ENCODE measurements around the gene SFSWAP. TPM values are rescaled to one million over a fixed set of nuclear protein-coding genes. Genes with fewer than 3 reads are reported as not detected.

Gene SFSWAP
- total RNA-seq, 1 experiment from 2014 or later = 30.1 TPM

- DNase-seq (ENCODE audit: low spot score) = no peak
These were observed 76.3 kb downstream of the SFSWAP start for GRCh38 chr12:131787143-131787660.

DNA sequence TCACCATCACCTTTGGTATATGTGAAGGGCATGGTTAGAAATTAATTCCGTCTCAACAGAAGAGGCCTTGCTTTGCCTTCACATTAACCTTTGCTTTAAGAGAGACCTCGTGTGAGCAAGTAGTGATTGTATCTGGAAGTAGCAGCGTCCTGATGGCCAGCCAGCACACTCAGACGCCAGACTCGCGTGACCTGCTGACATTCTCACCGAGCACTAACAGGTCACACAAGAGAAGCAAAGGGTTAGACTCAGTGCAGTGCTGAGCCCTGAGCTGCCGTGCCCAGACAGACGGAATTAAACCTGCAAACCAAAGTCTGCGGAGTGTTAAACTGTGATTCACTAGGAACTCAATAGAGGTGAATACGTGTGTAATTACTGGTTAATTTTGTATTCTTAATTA, 77.2 kb downstream of the SFSWAP start:
- no peak for DNase-seq (ENCODE audit: low spot score)

- no peak for DNase-seq (ENCODE audit: low spot score)
These were observed 78.7 kb downstream of the SFSWAP start for GRCh38 chr12:131789638-131790037.

- no peak for DNase-seq (ENCODE audit: low spot score)
These were observed 82.5 kb downstream of the SFSWAP start for GRCh38 chr12:131793243-131794022.

DNA sequence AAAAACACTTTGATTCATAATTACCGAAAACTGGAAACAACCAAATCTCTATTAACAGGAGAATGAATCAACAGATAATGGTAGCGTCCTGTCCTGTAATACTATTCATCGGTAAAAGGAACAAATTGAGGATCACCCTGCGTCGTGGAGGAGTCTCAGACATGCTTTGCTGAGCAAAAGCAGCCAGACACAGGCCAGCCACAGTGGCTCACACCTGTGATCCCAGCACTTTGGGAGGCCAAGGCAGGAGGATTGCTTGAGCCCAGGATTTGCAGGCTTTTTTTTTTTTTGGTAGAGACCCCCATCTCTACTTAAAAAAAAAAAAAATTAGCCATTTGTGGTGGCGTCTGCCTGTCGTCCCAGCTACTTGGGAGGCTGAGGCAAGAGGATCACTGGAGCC, 83.2 kb downstream of the SFSWAP start:
- no peak for DNase-seq (ENCODE audit: low spot score)

DNA sequence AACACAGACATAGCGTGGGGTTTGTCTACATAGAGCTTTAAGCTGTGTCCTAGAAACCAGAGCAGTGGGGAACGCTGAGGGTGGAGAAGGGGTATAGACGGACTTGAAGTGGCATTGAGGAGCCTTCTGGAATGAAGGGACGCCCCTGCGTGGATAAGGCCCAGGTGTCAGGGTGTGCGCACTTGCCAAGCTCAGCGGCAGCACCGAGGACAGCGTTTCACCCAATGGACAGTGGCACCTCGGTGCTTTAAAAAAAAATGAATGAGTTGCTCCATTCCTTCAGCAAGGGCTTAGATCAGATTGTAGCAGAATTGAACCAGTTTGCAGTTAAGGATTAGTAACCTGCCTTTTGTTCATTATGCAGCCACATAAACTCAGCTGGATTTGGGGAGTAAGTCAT, 83.7 kb downstream of the SFSWAP start:
- DNase-seq (ENCODE audit: low spot score) = no peak

DNA sequence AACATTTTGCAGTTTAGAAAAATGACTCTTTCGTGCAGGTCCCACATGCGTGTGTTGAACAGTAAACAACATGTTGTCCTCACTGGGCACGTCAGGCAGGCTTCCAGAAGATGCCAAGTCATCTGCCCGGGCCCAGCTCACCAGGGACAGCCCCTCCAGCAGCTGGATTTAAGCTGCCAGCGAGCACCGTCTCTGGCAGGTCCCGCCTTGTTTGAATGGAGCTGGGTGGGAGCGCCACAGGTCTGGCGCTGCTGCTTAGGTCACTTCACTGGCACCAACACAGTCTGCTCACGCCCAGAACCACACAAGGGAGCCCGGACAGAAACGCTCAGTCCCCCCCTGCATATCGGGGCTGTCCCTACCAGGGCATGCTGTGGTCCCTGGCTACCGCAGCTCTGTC, 84.2 kb downstream of the SFSWAP start:
- no peak for DNase-seq (ENCODE audit: low spot score)

- DNase-seq (ENCODE audit: low spot score) = no peak
These were observed 85.0 kb downstream of the SFSWAP start for GRCh38 chr12:131795690-131796410.

DNA sequence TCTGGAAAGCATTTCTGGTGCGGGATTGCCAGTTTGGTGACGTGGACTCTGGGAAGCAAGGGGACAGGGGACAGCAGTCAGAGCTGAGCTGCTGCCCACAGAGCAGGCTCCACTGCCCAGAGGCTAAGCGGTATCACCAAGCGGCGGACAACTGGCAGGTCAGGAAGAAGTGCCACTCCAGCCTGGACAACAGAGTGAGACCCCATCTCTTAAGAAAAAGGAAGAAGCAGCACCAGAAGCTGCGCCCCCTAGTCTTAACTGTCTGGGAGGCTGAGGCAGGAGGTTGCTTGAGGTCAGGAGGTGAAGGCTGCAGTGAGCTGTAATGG, 85.5 kb downstream of the SFSWAP start:
- DNase-seq (ENCODE audit: low spot score) = no peak

GRCh38 chr12:131796754-131797587, 86.1 kb downstream of the SFSWAP start:
- no peak for DNase-seq (ENCODE audit: low spot score)

DNA sequence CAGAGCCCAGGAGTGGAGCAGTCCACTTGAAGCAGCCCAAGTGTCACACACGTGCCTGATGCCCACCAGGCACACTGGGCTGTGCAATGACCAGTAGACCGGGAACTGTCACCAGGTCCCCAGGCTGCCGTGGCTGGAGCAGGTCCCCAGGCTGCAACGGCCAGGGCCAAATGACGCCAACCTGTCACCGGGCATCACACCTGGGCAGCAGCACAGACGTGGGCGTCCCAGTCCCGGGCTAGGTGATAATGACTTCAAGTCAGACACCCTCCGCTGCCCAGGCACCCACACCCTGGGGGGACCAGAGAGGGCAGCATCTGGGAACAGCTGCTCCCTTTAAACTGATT, 86.7 kb downstream of the SFSWAP start:
- DNase-seq (ENCODE audit: low spot score) = no peak

- no peak for DNase-seq (ENCODE audit: low spot score)
These were observed 88.3 kb downstream of the SFSWAP start for GRCh38 chr12:131799195-131799594.

DNA sequence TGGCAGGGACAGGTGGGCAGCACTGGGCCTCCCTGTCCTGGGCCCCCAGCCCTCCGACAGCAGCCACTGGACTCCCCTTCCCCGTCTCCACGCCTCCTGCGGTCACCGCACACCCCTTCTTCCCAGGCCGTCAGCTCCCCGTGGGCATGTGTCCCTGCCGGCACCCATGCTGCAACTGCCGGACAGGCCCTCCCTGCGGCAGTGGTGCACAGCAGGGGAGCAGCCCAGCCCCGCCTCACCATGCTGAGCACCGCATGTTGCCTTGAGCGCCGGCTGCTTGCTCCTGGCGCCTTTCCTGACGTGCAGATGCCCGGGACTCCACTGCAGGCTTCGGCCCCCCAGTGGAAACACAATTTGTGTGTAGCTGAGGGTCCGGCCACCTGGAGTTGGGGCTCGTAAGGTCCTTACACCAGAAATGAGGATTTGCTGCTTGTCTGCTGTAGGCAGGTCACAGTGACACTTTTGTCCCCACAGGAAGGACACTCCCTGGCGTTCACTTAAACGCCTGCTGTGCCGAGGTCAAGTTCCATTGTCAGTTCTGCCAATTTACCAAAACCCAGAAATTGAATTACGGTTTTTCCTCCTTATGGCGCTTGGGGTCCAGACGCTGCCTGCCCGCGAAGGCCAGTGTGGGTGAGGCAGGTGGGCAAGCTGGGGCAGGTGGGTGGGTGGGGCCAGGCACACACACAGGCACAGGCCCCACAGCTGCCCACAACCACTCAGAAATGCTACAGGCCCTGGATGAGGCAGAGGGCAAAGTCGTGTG, 89.1 kb downstream of the SFSWAP start:
- DNase-seq (ENCODE audit: low spot score) = no peak

- peak; percentile 48 for DNase-seq (ENCODE audit: low spot score)
These were observed 89.8 kb downstream of the SFSWAP start for GRCh38 chr12:131800594-131801135.

DNA sequence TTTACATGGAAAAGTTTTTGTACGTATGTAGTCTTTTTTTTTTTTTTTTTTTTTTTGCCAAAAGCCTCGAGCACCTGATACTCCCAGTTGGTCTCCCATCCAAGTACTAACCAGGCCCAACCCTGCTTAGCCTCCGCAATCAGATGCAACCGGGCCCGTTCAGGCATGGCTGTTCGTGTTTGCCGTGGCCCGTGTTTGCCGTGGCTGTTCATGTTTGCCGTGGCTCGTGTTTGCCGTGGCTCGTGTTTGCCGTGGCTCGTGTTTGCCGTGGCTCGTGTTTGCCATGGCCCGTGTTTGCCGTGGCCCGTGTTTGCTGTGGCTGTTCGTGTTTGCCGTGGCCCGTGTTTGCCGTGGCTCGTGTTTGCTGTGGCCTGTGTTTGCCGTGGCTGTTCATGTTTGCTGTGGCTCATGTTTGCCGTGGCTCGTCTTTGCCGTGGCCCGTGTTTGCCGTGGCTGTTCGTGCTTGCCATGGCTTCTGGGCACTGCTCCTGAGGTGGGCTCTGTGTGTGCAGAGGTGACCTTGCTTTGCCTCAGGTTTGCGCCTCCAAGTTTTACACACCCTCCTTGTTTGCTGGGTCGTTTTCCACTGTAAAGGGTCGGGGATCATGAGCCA, 90.5 kb downstream of the SFSWAP start:
- no peak for DNase-seq (ENCODE audit: low spot score)

DNA sequence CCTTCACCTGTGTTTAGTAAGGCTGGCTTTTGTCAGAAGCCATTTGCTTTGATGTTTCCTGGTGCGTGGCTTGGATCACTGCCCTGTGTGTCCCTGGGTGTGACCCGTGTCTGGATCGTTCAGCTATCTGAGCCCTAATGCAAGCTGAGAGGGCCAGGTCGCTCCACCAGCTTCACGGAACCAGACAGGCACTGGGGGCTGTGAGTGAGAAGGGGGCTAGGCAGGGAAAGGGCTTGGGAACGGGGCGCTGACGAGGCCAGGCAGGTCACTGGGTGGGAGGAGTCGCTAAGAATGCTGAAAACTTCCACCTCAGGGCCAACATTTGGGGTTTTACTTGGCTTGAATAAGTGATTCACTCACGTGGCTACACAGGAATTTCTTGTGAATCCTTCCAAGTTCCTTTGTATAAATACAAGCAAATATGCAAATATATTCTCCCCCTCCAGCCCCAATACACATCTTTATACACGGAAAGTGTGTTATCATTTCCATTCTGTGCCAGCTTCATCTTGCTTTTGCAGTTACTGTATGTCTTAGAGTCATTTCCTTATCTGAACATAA, 93.2 kb downstream of the SFSWAP start:
- peak; percentile 28 for DNase-seq (ENCODE audit: low spot score)

- DNase-seq (ENCODE audit: low spot score) = no peak
These were observed 94.5 kb downstream of the SFSWAP start for GRCh38 chr12:131805421-131805820.

DNA sequence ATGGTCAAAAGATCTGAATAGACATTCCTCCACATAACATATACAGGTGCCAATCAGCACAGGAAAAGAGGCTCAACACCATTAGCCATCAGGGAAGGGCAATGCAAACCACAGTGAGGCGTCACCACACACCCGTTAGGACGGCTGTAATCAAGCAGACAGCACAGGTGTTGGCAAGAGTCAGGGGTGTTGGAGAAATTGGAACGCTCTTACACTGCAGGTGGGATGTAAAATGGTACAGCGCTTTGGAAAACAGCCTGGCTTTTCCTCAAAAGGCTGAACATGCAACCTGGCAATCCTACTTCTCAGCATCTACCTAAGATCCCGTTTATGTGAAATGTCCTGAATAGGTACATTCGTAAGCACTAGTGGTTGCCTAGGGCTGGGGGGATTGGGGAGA, 95.8 kb downstream of the SFSWAP start:
- no peak for DNase-seq (ENCODE audit: low spot score)

- no peak for DNase-seq (ENCODE audit: low spot score)
These were observed 98.0 kb downstream of the SFSWAP start for GRCh38 chr12:131808744-131809371.

Measured in A172 (cell line).